Ramos (cell line): ENCODE measurements around the gene RPL31.

Experiments used
- in situ Hi-C: fragments of 300-500 bp; cut with MboI; formaldehyde crosslinking; loops from one replicate; pipeline ENCODE4 v1.14.3; 2022; ENCODE audit warnings: low sequenced_read_pairs; ENCODE audit not compliant: unreplicated experiment

The RPL31 gene

DNA sequence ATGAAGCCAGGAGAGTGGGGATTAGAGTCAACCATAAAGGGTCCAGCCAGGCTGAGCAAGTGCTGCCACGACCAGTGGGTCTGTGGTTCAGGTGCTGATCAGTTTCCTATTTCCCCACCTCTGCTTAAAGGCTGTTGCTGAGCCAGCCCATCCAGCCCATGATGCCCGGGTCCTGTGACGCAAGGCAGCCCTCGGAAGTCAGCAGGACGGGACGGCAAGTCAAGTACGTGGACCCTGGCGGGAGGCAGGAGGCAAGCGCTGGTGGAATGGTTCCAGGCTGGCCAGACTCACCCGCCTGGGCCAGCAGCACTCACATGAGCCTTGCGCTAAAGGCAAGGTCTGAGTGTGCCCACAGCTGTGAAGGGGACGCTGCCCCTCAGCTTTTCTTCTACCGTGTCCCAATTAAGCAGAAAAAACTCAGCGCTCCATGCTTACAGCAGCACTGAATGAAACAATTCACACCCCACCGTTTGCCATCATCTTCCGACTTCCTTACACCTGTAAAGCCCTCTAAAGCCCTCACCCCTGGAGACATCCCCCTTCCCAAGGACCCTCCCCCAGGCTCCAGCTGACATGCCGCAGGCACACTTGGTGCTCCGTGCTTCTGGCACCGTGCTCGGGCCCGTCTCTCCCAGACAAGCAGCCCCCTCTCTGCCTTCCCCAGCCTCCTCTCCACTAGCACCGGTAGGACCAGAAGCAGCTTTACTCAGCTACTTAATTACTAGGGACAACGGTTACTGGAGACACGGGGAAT is 11.3 kb upstream of the RPL31 start:
- in situ Hi-C loops = no loop called here

DNA sequence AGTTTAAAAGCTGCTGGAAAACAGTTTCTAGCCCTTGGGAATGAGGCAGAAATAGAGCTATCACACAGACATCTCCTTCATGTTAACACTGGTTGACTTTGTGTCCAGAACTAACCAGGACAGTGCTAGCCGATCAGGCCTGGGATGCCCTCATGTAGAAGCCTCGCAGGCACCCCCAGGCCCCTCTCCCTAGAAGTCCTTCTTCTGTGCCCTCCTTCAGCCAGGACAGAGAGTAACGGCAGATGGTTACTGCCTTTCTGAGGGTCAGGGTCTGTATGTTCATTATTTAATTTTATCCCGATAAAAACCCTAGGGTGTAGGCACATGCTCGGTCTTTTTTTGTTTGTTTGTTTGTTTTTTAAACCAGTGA is 10.7 kb upstream of the RPL31 start:
- in situ Hi-C loops = no loop called here

DNA sequence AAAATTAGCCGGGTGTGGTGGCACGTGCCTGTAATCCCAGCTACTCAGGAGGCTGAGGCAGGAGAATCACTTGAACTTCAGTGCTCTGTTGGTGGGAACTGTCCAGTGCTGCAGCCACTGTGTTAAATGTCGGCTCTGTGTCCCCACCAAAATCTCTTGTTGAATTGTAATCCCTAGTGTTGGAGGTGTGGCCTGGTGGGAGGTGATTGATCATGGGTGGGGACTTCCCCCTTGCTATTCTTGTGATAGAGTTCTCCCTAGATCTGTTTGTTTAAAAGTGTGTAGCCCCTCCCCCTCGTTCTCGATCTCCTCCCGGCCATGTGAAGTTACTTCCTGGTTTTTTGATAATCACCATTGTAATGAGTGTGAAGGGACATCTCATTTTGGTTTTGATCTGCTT is 9.8 kb upstream of the RPL31 start:
- in situ Hi-C loops = no loop called here

DNA sequence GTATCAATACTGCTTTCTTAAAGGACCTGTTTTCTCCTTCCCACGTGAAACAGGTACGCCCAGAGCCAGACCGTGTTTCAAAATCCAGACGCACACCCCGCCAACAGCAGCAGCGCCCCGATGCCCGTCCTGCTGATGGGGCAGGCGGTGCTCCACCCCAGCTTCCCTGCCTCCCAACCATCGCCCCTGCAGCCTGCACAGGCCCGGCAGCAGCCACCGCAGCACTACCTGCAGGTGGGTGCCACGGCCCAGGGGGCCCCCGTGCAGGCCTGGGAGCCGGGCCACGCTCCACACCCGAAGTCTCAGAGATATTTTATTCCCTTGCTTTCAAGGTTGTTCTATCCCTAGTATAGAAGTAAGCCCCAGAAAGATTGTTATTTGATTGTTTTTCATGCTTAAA is 8.8 kb upstream of the RPL31 start:
- in situ Hi-C loops = no loop called here

DNA sequence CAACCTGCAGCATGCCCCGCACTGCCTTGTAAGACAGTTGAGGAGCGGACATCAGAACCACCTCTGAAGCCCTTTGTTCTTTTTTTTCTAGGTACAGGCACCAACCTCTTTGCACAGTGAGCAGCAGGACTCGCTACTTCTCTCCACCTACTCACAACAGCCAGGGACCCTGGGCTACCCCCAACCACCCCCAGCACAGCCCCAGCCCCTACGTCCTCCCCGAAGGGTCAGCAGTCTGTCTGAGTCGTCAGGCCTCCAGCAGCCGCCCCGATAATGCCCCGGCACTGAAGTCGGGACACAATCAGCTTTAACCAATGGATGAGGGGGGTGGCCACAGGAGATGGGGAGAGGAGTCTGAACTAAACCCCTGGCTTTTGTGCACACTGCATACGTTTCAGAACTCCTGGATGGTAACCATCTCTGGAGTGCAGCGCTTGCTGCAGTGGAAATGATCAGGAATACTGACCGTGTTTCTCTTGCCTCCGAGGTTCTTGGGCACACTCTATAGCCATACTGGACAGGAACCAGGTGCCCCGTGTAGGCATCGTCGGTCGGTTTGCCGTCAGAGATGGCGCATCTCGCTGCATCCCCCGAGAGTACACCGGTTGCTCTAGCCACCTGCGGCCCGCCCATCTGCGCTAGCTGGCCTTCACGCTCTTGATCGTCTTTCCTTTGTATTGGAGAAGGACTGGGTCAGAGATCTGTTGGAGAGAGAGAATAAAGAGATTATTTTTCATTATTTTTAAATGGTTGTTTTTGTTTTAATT is 6.6 kb upstream of the RPL31 start:
- in situ Hi-C loops = no loop called here

DNA sequence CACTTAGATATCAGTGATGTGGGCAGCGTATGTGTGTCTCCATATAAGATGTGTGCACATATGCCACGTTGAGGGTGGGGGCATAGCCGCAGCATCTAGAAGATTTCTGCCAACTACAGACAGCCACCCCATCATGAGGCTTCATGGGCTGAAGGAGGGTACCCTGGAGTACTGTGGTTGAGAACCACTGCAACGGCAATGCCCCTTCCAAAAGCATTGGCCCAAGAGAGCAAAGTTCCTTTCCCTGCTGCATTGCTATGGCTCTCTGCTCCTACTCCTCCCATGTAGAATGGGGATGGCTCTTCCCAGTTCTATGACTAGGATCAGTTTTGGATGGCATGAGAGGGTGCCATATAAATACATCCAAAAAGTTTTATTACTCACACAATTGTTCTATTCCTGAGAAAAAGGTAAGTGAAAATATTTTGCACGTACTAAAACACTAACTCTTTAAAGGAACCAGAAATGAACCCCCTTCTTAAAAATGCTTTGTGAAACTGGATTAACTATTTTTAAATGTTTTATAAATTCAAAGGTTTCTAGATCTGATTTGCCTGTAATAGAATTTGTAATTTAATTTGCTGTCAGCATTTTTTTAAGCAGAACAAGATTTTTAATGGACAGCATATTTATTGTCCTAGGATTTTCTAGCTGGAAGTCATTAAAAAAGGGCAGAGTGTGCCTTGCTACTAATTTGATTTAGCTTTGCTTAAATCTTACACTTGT is 4.4 kb upstream of the RPL31 start:
- in situ Hi-C loops = no loop called here

DNA sequence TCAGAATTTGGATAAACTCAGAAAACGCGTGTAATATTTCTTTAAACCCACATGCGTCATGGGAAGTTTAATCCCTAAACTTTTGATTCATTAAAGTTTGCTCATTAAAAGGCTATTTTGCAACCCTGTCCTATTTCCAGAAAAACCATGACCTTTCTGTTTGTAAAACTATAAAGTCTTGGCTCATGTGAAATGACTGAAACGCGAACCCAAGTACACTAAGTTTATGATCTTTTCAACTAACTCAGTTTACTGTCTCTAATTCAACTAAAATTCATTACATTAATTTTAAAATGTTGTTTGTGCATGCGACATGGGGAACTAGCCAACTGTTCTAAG is 3.9 kb upstream of the RPL31 start:
- in situ Hi-C loops = no loop called here

DNA sequence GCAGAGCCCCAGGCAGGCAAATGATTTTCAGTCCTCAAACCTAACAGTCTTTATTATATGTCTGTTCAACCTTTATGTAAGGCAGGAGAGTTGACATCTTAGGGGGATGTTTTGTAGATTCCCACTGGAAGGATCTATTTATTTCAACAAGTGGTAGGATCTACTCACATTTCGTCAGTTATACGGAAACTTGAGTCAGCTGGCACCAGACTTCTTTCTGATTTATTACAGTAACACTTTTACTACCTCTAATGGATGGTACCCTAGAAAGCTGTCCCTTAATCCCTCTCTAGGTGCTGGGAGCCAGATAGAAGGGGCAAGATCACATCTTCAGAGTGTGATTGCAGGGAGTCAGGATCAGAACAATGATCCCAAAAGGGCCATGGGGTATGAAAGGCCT is 2.1 kb upstream of the RPL31 start:
- in situ Hi-C loops = no loop called here

DNA sequence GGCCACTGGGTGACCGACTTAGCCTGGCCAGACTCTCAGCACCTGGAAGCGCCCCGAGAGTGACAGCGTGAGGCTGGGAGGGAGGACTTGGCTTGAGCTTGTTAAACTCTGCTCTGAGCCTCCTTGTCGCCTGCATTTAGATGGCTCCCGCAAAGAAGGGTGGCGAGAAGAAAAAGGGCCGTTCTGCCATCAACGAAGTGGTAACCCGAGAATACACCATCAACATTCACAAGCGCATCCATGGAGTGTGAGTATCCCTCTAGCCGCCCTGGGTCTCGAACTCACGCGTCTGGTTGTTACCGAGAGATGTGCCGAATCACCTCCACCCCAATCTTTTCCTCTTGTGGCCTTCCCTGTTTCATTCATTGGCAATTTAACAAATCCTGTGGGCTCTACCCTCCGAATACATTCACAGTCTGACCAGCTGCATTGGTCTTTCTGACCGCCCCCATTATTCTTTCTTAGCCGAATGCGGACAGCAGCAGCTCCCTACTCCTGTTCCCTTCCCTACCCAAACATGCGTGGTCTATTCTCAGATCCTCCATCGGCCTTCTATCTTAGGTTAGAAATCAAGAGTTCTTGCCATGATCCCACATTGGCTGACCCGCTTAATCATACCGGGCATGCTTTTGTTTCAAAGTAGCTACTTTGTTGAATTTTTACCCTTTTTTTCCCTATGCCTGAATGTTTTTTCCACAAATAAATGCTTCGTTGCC is 631 bp downstream of the RPL31 start:
- in situ Hi-C loops = no loop called here

DNA sequence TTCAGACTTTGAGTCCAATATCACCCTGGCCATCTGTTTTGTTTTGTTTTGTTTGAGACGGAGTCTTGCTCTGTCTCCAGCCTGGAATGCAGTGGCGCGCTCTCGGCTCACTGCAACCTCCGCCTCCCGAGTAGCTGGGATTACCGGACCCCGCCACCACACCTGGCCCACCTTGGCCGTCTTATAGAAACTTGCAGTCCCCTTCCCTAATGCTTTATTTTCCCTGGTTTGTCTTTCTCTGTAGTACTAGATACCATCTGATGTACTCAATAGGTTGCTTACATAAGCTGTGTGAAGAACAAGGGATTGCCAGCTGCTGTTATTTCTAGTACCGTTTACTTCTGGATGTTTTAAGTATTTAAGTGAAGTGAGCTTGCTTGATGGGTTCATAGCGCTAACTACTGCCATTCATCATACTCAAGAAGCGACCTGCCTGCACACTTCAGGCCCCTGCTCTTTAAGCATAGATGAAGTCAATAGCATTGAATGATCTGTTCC is 1.2 kb downstream of the RPL31 start:
- in situ Hi-C loops = no loop called here

DNA sequence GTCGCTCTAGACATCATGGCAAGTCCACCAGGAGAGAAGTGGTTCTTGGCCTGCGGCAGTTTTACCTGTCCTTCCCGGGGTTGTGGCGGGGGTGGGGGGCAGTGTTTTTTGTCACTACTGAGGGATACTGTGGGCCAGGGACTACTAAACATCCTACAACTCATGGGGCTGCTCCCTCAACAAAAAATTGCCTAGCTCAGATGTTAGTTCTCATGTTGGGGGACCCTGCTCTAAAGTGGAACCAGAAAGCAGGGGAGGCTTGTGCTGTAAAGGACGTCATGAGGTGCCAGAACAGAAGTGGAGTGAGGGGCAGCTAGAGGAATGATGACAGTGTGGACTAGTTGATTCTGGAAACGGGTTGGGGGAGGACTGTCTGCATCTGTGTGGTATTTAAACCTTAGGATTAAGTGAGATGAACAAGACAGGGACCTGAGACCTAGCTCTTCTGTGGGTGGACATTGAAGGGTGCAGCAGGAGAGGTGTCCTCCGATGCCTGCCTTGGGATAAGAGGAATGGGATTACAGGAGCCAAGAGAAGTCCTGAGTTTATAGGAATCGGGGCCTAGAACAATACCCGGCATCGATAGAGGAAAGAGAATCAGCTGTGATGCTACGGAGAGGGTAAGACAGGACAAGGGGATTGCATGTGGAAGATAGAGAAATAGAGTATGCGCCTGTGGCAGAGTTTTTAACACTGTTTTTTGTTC is 2.7 kb downstream of the RPL31 start:
- in situ Hi-C loops = no loop called here

DNA sequence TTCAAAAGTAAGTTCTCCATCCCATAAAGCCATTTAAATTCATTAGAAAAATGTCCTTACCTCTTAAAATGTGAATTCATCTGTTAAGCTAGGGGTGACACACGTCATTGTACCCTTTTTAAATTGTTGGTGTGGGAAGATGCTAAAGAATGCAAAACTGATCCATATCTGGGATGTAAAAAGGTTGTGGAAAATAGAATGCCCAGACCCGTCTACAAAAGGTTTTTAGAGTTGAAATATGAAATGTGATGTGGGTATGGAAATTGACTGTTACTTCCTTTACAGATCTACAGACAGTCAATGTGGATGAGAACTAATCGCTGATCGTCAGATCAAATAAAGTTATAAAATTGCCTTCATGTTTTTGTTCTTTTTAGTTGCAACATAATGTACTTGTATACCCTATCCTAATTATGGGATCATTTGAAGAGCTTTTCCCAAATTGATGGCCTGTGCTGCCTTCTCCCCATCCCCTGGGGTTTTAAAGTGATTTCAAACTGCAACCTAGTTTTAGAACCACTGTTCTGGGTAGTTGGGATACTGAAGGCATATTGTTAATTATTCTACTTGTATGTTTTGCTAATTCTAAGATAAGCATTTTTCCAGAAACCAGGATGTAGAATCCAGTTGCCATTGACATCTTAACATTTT is 4.1 kb downstream of the RPL31 start:
- in situ Hi-C loops = no loop called here

DNA sequence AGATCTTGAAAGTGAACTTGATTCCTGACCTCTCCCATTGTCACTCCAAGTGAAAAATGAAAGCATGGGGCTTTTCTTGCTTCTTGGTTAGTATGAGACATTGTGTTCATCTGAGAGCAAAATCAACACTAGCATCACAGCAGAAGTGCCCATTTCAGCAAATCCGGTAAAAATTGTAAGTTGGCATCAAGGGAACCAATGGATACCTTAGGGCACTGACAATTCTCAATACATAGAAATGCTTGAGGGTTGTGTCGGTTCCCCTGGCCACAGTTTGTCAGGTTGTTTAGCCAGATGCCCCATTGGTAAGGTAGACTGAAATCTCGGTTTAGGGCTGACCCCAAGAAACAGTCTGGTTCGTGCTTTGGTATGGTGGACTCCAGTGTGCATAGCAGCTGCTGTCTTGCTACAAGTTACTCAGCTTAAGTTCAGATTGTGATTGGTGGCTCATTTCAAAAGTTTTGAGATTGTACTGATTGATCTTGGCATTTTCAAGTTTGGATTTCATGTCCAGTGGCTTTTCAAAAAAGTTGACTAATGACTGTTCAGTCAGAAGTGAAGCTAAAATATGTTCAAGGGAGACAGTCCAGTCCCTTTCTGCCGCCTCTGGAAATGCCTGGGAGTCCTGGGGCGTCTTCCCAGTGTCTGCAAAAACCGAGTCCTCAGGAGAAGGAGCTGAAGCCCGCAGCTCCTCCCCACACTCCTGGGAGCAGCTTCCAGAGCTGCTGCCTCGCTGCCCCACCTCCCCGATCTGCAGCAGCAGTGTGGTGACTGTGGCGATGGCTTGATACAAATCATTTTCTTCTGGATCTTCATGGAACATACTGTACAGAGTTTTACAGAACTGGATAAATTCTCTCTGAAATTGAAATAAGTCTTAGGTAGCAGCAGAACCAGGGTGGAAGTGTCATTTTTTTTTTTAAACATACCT is 5.6 kb downstream of the RPL31 start:
- in situ Hi-C loops = no loop called here

DNA sequence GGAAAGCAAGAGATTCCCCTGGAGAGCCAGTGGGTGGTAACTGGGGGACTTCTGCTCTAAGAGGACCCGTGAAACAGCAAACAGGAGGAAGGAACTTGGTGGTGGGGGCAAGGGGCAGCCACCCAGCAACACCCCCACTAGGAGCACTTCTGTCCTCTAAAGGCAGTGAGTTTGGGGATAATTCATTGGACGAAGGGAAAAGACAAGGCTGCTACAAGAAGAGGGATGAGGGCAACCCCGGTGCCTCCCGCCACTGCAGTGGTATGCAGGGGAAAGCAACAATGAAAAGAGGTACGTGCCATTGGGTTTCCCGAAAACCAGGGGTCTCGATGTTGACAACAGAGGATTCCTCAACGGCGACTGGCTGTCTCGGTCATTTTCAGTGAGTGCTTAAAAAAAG is 9.1 kb downstream of the RPL31 start:
- in situ Hi-C loops = no loop called here

DNA sequence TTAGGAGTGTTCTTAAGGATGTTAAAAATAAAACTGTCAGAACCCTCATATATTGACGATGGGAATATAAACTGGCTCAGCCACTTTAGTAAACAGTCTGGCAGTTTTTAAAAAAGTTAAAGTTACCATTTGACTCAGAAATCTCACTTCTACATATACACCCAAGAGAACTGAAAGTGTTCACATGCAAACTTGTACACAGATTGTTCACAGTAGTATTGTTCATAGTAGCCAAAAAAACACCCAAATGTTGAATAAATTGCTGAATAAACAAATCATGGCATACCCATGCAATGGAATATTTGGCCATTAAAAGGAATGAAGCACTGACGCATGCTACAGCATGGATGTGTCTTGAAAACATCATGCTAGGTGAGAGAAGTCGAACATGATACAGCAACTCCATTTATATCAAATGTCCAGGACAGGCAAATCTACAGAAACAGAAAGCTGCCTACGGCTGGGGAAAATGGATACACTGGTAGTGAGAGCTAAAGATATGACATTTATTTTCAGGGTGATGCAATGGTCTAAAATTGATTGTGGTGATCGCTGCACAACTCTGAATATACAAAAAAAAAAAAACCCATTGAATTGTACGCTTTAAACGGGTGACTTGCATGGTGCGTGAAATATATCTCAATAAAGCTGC is 10.1 kb downstream of the RPL31 start:
- in situ Hi-C loops = no loop called here

DNA sequence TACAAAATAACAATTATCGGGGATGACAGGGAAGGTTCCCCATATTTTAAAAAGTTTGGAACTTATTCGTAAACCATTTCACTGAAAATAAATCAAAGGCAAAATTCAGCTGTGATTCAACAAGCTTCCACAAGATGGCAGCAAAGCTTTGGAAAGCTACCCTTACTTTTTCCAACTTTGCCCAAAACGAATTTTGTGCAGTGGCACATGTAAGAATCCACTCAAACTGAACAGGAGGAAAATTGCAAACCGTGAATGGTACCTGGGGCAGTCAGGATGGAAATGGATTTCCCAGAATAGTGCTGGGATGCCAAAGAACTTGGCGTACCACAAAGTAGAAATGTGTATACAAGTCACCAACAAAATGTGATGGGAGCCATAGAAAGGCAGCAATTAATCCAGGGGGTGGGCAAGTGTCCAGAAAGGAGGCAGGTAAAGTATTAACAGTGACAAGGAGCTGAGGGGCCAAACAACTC is 10.7 kb downstream of the RPL31 start:
- in situ Hi-C loops = no loop called here

DNA sequence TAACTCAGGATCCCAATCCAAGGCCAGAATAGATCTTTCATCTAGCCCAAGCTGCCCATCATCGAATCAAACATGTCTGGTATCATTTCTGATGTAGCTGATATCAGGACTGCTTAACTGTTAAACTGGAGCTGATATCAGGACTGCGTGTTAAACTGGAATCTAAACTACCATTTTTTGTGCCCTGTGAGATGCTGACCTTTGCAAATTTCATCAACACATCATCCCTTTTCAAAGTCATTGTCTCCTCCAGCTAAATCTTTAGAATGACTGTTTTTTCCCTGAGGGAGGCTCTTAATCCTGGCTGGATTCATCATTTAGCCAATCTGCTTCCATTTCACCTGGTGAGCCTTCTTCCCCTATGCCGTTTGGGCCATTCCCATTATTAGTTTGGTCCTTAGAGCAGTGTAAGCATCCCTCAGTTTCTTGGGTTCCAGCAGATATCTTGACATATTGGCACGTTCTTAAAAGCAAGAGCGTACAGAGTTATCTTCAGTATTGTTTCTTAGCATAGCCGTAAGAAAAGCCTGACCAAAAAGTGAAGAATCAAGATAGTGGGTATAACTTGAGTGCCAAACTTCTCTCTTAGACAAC is 12.3 kb downstream of the RPL31 start:
- in situ Hi-C loops = no loop called here

DNA sequence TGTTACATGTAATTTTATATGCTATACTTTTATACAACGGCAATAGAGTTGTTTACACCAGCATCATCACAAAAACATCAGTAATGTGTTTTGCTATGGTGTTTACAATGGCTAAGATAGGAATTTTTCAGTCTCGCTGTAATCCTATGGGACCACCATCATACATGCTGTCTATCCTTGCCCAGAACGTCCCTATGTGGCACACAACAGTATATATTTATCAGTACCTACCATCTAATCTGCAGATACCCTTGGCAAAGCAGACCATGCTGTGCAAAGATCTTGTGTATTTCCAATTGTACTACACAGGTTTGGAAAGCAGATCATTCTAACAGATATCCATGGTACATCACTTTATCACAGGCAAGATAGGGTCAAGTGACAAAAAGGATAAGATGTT is 15.3 kb downstream of the RPL31 start:
- in situ Hi-C loops = no loop called here
